Brain microvascular endothelial cell (primary cell): ENCODE data around the gene SDK2.
A peak's percentile ranks its signal among the peaks of the same experiment; 100 is the strongest.

Experiments
- DNase-seq: peaks from one replicate; pipeline ENCODE4 v3.0.0-alpha.2; 2020
- H3K27ac ChIP-seq: fragments of 250-450 bp; sonication (Bioruptor Pico); 2 replicates; pipeline ENCODE4 v1.5.1; 2020; ENCODE audit warnings: mild to moderate bottlenecking, moderate library complexity
- H3K27me3 ChIP-seq: fragments of 250-450 bp; sonication (Bioruptor Pico); replicated peaks from 2 replicates; pipeline ENCODE4 v1.5.1; 2020; ENCODE audit warnings: mild to moderate bottlenecking
- H3K36me3 ChIP-seq: fragments of 250-450 bp; sonication (Bioruptor Pico); replicated peaks from 2 replicates; pipeline ENCODE4 v1.5.1; 2020; ENCODE audit warnings: mild to moderate bottlenecking
- H3K4me3 ChIP-seq: 2 replicates; pipeline ENCODE4 v1.5.1; 2011; ENCODE audit warnings: low read depth, mild to moderate bottlenecking, control low read depth, low read length, moderate library complexity
- CTCF ChIP-seq: IDR thresholded peaks from 2 replicates; pipeline ENCODE4 v1.5.1; 2011; ENCODE audit warnings: low read depth, mild to moderate bottlenecking, moderate library complexity, low read length, control low read depth, inconsistent platforms; ENCODE audit errors: missing control alignments
- in situ Hi-C: cut with HindIII; loops from 2 replicates; pipeline ENCODE4 v1.10.0; 2017; ENCODE audit warnings: low sequenced_read_pairs, low pct_ligation_motif_present

Gene SDK2

GRCh38 chr17:73658821-73659515, 14.7 kb upstream of the SDK2 start:
- DNase-seq, result no peak
- Histone ChIP-seq H3K4me3 (no peak overlapping the region), H3K36me3 (no peaks in the 10 kb centered on the region), H3K27me3 (no peaks in the 10 kb centered on the region), H3K27ac (no peak overlapping the region)
- TF ChIP-seq CTCF, result no peak
- in situ Hi-C loops, result no loop called here

- in situ Hi-C loops, result no loop called here
- peak; percentile 59 for TF ChIP-seq CTCF
- DNase-seq, result no peak
- Histone ChIP-seq H3K36me3 (no peaks in the 10 kb centered on the region), H3K27me3 (no peaks in the 10 kb centered on the region), H3K27ac (no peak overlapping the region), H3K4me3 (no peak overlapping the region)
These were observed 13.3 kb upstream of the SDK2 start for GRCh38 chr17:73657473-73658116.

- in situ Hi-C loops, result no loop called here
- TF ChIP-seq CTCF, result no peak
These were observed 10.0 kb upstream of the SDK2 start for GRCh38 chr17:73654241-73654640.

GRCh38 chr17:73653810-73654209, 9.6 kb upstream of the SDK2 start:
- no peak for TF ChIP-seq CTCF

More at GRCh38 chr17:73654241-73654640, 10.0 kb upstream of the SDK2 start:
- no peak for DNase-seq
- Histone ChIP-seq H3K4me3 (no peak overlapping the region), H3K27me3 (no peaks in the 10 kb centered on the region), H3K36me3 (no peaks in the 10 kb centered on the region), H3K27ac (no peak overlapping the region)

GRCh38 chr17:73652886-73653480, 8.7 kb upstream of the SDK2 start:
- no peak overlapping the region for H3K27ac ChIP-seq
- in situ Hi-C loops, result no loop called here
- TF ChIP-seq CTCF, result no peak
- no peaks in the 10 kb centered on the region for H3K36me3 ChIP-seq
- H3K4me3 ChIP-seq, result no peak overlapping the region
- DNase-seq, result no peak
- no peaks in the 10 kb centered on the region for H3K27me3 ChIP-seq

More at GRCh38 chr17:73653810-73654209, 9.6 kb upstream of the SDK2 start:
- H3K27ac ChIP-seq, result no peak overlapping the region
- DNase-seq, result no peak
- no peak overlapping the region for H3K4me3 ChIP-seq
- in situ Hi-C loops, result no loop called here
- no peaks in the 10 kb centered on the region for H3K27me3 ChIP-seq
- no peaks in the 10 kb centered on the region for H3K36me3 ChIP-seq
